ENCODE data around the gene PLGRKT. TPM values are rescaled to one million over a fixed set of nuclear protein-coding genes. Genes with fewer than 3 reads are reported as not detected.

The PLGRKT gene
- total RNA-seq, 1 experiment from 2014 or later: 19.2 TPM

DNA sequence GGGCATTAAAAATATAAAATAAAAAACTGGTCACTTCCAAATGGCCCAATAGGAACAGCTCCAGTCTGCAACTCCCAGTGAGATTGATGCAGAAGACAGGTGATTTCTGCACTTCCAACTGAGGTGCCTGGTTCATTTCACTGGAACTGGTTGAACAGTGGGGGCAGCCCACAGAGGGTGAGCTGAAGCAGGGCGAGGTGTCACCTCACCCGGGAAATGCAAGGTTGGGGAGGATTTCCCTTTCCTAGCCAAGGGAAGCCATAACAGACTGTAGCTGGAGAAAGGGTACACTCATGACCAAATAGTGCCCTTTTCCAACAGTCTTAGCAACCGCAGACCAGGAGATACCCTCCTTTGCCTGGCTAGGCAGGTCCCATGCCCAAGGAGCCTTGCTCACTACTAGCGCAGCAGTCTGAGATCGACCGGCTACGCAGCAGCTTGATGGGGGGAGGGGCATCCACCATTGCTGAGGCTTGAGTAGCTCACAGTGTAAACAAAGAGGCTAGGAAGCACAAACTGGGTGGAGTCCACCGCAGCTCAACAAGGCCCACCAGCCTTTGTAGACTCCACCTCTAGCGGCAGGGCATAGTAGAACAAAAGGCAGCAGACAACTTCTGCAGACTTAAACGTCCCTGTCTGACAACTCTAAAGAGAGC is 110.7 kb downstream of the PLGRKT start:
- Mint-ChIP-seq H3K27ac (peak overlapping the region; percentile 53; the same call in 1 of the 2 replicates), H3K9me3 (peaks cover 27% of the 10 kb centered on the region), H3K4me3 (peak overlapping the region; percentile 39), H3K36me3 (peaks cover 29% of the 10 kb centered on the region), H3K4me1 (peaks cover 17% of the 10 kb centered on the region), H3K27me3 (ENCODE audit: low read depth) (no peaks in the 10 kb centered on the region)
- DNase-seq (ENCODE audit: low spot score): peak; percentile 79
- ATAC-seq: peak; percentile 99
- TF ChIP-seq RELA (CRISPR knock-in tag; IDR thresholded peaks at IDR 0.05; ENCODE audit: borderline replicate concordance) (no peak), TCF7 (CRISPR knock-in tag; IDR thresholded peaks at IDR 0.05; ENCODE audit: low read depth) (no peak), FOXK1 (CRISPR knock-in tag; IDR thresholded peaks at IDR 0.05) (peak; percentile 94), TEAD1 (CRISPR knock-in tag; IDR thresholded peaks at IDR 0.05) (no peak), JUN (CRISPR knock-in tag; IDR thresholded peaks at IDR 0.05) (no peak), SMAD3 (CRISPR knock-in tag; IDR thresholded peaks at IDR 0.05; ENCODE audit: borderline replicate concordance) (0 out of 2 replicates have a peak, but pooled peaks have one; percentile 21), ZNF396 (CRISPR knock-in tag; IDR thresholded peaks at IDR 0.05; ENCODE audit: borderline replicate concordance) (no peak), ZNF317 (CRISPR knock-in tag; IDR thresholded peaks at IDR 0.05; ENCODE audit: borderline replicate concordance, low read depth) (no peak), RORB (CRISPR knock-in tag; IDR thresholded peaks at IDR 0.05) (no peak), FOXP1 (CRISPR knock-in tag; IDR thresholded peaks at IDR 0.05; ENCODE audit: borderline replicate concordance) (peak; percentile 59; the same call in 1 of the 2 replicates), ETV6 (CRISPR knock-in tag; IDR thresholded peaks at IDR 0.05) (0 out of 2 replicates have a peak, but pooled peaks have one; percentile 41), PRRX2 (CRISPR knock-in tag; IDR thresholded peaks at IDR 0.05) (no peak), SP1 (CRISPR knock-in tag; conservative IDR thresholded peaks at IDR 0.05) (no peak), CREB1 (CRISPR knock-in tag; IDR thresholded peaks at IDR 0.05) (no peak)
- TF ChIP-seq, protein P1, sequence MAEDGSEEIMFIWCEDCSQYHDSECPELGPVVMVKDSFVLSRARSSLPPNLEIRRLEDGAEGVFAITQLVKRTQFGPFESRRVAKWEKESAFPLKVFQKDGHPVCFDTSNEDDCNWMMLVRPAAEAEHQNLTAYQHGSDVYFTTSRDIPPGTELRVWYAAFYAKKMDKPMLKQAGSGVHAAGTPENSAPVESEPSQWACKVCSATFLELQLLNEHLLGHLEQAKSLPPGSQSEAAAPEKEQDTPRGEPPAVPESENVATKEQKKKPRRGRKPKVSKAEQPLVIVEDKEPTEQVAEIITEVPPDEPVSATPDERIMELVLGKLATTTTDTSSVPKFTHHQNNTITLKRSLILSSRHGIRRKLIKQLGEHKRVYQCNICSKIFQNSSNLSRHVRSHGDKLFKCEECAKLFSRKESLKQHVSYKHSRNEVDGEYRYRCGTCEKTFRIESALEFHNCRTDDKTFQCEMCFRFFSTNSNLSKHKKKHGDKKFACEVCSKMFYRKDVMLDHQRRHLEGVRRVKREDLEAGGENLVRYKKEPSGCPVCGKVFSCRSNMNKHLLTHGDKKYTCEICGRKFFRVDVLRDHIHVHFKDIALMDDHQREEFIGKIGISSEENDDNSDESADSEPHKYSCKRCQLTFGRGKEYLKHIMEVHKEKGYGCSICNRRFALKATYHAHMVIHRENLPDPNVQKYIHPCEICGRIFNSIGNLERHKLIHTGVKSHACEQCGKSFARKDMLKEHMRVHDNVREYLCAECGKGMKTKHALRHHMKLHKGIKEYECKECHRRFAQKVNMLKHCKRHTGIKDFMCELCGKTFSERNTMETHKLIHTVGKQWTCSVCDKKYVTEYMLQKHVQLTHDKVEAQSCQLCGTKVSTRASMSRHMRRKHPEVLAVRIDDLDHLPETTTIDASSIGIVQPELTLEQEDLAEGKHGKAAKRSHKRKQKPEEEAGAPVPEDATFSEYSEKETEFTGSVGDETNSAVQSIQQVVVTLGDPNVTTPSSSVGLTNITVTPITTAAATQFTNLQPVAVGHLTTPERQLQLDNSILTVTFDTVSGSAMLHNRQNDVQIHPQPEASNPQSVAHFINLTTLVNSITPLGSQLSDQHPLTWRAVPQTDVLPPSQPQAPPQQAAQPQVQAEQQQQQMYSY (CRISPR knock-in tag; IDR thresholded peaks at IDR 0.05): no peak
- TF ChIP-seq, protein P2, sequence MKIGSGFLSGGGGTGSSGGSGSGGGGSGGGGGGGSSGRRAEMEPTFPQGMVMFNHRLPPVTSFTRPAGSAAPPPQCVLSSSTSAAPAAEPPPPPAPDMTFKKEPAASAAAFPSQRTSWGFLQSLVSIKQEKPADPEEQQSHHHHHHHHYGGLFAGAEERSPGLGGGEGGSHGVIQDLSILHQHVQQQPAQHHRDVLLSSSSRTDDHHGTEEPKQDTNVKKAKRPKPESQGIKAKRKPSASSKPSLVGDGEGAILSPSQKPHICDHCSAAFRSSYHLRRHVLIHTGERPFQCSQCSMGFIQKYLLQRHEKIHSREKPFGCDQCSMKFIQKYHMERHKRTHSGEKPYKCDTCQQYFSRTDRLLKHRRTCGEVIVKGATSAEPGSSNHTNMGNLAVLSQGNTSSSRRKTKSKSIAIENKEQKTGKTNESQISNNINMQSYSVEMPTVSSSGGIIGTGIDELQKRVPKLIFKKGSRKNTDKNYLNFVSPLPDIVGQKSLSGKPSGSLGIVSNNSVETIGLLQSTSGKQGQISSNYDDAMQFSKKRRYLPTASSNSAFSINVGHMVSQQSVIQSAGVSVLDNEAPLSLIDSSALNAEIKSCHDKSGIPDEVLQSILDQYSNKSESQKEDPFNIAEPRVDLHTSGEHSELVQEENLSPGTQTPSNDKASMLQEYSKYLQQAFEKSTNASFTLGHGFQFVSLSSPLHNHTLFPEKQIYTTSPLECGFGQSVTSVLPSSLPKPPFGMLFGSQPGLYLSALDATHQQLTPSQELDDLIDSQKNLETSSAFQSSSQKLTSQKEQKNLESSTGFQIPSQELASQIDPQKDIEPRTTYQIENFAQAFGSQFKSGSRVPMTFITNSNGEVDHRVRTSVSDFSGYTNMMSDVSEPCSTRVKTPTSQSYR (CRISPR knock-in tag; IDR thresholded peaks at IDR 0.05): peak; percentile 78; the same call in 1 of the 2 replicates
- TF ChIP-seq, protein P3, sequence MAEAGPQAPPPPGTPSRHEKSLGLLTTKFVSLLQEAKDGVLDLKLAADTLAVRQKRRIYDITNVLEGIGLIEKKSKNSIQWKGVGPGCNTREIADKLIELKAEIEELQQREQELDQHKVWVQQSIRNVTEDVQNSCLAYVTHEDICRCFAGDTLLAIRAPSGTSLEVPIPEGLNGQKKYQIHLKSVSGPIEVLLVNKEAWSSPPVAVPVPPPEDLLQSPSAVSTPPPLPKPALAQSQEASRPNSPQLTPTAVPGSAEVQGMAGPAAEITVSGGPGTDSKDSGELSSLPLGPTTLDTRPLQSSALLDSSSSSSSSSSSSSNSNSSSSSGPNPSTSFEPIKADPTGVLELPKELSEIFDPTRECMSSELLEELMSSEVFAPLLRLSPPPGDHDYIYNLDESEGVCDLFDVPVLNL (CRISPR knock-in tag; IDR thresholded peaks at IDR 0.05; ENCODE audit: borderline replicate concordance, low read depth): no peak
- CTCF ChIA-PET: interaction anchor here (0.6 to 1.7 kb wide), 5 partner anchors 99 to 301 kb away, joined by 3 to 10 read pairs (median 3); no protein-coding TSS in a partner anchor
- POLR2A ChIA-PET: interaction anchor here (1.0 kb wide), 1 partner anchor 13 kb away, joined by 3 read pairs; the partner anchor contains the start of gene RLN1

DNA sequence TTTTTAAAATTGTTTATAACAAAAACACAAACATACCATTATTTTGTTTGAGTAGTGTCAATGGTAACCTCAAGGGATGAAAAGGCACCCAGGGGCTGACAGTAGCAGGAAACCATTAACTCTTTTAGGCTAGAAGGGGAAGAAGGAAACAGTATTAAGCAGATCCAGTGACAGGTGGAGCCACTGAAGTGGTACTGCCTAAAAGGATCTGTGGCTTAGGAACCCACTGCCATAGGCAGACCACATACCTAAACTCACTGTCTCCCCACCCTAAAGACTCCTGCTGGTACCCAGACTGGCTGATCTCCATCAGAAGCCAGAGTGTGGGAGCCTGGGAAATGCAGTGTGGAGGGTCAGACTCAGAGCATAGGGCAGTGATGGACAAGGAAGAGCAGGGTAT is 111.5 kb downstream of the PLGRKT start:
- Mint-ChIP-seq H3K4me1 (peaks cover 17% of the 10 kb centered on the region), H3K27me3 (ENCODE audit: low read depth) (no peaks in the 10 kb centered on the region)
- TF ChIP-seq KAT7 (CRISPR knock-in tag; IDR thresholded peaks at IDR 0.05; ENCODE audit: borderline replicate concordance): no peak
- TF ChIP-seq TEAD4 (CRISPR knock-in tag; IDR thresholded peaks at IDR 0.05): no peak
- TF ChIP-seq TCF7 (CRISPR knock-in tag; IDR thresholded peaks at IDR 0.05; ENCODE audit: low read depth): no peak
- TF ChIP-seq, protein P4, sequence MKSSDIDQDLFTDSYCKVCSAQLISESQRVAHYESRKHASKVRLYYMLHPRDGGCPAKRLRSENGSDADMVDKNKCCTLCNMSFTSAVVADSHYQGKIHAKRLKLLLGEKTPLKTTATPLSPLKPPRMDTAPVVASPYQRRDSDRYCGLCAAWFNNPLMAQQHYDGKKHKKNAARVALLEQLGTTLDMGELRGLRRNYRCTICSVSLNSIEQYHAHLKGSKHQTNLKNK (CRISPR knock-in tag; IDR thresholded peaks at IDR 0.05): no peak
- TF ChIP-seq, protein P5, sequence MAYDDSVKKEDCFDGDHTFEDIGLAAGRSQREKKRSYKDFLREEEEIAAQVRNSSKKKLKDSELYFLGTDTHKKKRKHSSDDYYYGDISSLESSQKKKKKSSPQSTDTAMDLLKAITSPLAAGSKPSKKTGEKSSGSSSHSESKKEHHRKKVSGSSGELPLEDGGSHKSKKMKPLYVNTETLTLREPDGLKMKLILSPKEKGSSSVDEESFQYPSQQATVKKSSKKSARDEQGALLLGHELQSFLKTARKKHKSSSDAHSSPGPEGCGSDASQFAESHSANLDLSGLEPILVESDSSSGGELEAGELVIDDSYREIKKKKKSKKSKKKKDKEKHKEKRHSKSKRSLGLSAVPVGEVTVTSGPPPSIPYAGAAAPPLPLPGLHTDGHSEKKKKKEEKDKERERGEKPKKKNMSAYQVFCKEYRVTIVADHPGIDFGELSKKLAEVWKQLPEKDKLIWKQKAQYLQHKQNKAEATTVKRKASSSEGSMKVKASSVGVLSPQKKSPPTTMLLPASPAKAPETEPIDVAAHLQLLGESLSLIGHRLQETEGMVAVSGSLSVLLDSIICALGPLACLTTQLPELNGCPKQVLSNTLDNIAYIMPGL (CRISPR knock-in tag; IDR thresholded peaks at IDR 0.05): no peak
- no peak for TF ChIP-seq ATF1 (CRISPR knock-in tag; IDR thresholded peaks at IDR 0.05)
- no peak for TF ChIP-seq ZBTB21 (CRISPR knock-in tag; IDR thresholded peaks at IDR 0.05; ENCODE audit: borderline replicate concordance)
- no peak for TF ChIP-seq SMAD4 (CRISPR knock-in tag; IDR thresholded peaks at IDR 0.05)
- TF ChIP-seq FOXJ3 (CRISPR knock-in tag; IDR thresholded peaks at IDR 0.05; ENCODE audit: borderline replicate concordance): no peak
- no peak for TF ChIP-seq JUN (CRISPR knock-in tag; IDR thresholded peaks at IDR 0.05)
- no peak for TF ChIP-seq NFYB (CRISPR knock-in tag; conservative IDR thresholded peaks at IDR 0.05; ENCODE audit: low read depth)

More for the DNA sequence above, 111.5 kb downstream of the PLGRKT start:
- ChIA-PET POLR2A (interaction anchor here (1.0 kb wide), 1 partner anchor 14 kb away, joined by 3 read pairs; the partner anchor contains the start of gene RLN1), CTCF (interaction anchor here (1.4 kb wide), 1 partner anchor 100 kb away, joined by 3 read pairs; no protein-coding TSS in a partner anchor)
- H3K9me3 Mint-ChIP-seq: peaks cover 25% of the 10 kb centered on the region
- no peak for DNase-seq (ENCODE audit: low spot score)
- H3K27ac Mint-ChIP-seq: no peak overlapping the region
- ATAC-seq: peak; percentile 10; the same call in 1 of the 2 replicates
- H3K36me3 Mint-ChIP-seq: peaks cover 27% of the 10 kb centered on the region
- peak overlapping the region; percentile 5; the same call in 1 of the 2 replicates for H3K4me3 Mint-ChIP-seq
